ENCODE results near the gene GDA. TPM values are rescaled to one million over a fixed set of nuclear protein-coding genes. Genes with fewer than 3 reads are reported as not detected.

Gene GDA
- total and polyA plus RNA-seq, 3 experiments from 2014 or later: not detected

GRCh38 chr9:72203205-72203803 lies 54.1 kb downstream of the GDA start:
- Histone ChIP-seq H3K4me1 (ENCODE audit: insufficient read depth, low read length) (no peaks in the 10 kb centered on the region), H3K27me3 (ENCODE audit: insufficient read depth, low read length, poor library complexity, severe bottlenecking) (no peaks in the 10 kb centered on the region), H3K36me3 (ENCODE audit: insufficient read depth, low read length) (no peaks in the 10 kb centered on the region), H3K9me3 (ENCODE audit: low read length) (no peaks in the 10 kb centered on the region), H3K27ac (ENCODE audit: low read depth, low read length) (no peak overlapping the region), H3K4me3 (ENCODE audit: low read length) (no peak overlapping the region)
- no peaks in the 10 kb centered on the region for H3K4me1 Mint-ChIP-seq
- POLR2A ChIA-PET: no interaction called here
- no peak for DNase-seq
- H3K9me3 Mint-ChIP-seq: no peaks in the 10 kb centered on the region
- CTCF ChIA-PET: no interaction called here
- peaks cover 4 to 19% of the 10 kb centered on the region in 2 donors for H3K27me3 Mint-ChIP-seq
- no peaks in the 10 kb centered on the region for H3K36me3 Mint-ChIP-seq
- H3K4me3 Mint-ChIP-seq: no peak overlapping the region
- H3K27ac Mint-ChIP-seq: no peak overlapping the region

GRCh38 chr9:72204062-72204461 lies 54.8 kb downstream of the GDA start:
- POLR2A ChIA-PET: no interaction called here
- Histone ChIP-seq H3K27me3 (ENCODE audit: insufficient read depth, low read length, poor library complexity, severe bottlenecking) (no peaks in the 10 kb centered on the region), H3K4me1 (ENCODE audit: insufficient read depth, low read length) (no peaks in the 10 kb centered on the region), H3K36me3 (ENCODE audit: insufficient read depth, low read length) (no peaks in the 10 kb centered on the region), H3K27ac (ENCODE audit: low read depth, low read length) (no peak overlapping the region), H3K4me3 (ENCODE audit: low read length) (no peak overlapping the region), H3K9me3 (ENCODE audit: low read length) (no peaks in the 10 kb centered on the region)
- no peaks in the 10 kb centered on the region for H3K9me3 Mint-ChIP-seq
- H3K36me3 Mint-ChIP-seq: no peaks in the 10 kb centered on the region
- H3K27ac Mint-ChIP-seq: no peak overlapping the region
- H3K4me1 Mint-ChIP-seq: no peaks in the 10 kb centered on the region
- no peak for DNase-seq
- peaks cover 4 to 19% of the 10 kb centered on the region in 2 donors for H3K27me3 Mint-ChIP-seq
- no peak overlapping the region for H3K4me3 Mint-ChIP-seq
- CTCF ChIA-PET: no interaction called here

GRCh38 chr9:72205513-72205912 lies 56.3 kb downstream of the GDA start:
- H3K36me3 ChIP-seq (ENCODE audit: insufficient read depth, low read length): no peaks in the 10 kb centered on the region
- POLR2A ChIA-PET: no interaction called here
- Mint-ChIP-seq H3K27me3 (peaks cover 2 to 26% of the 10 kb centered on the region in 2 donors), H3K27ac (peak overlapping the region in 1 of 8 donors; percentile 11), H3K36me3 (no peaks in the 10 kb centered on the region), H3K9me3 (no peaks in the 10 kb centered on the region), H3K4me3 (no peak overlapping the region), H3K4me1 (no peaks in the 10 kb centered on the region)
- no peaks in the 10 kb centered on the region for H3K27me3 ChIP-seq (ENCODE audit: insufficient read depth, low read length, poor library complexity, severe bottlenecking)
- DNase-seq: no peak
- H3K9me3 ChIP-seq (ENCODE audit: low read length): no peaks in the 10 kb centered on the region
- CTCF ChIA-PET: interaction anchor here (1.5 kb wide), 1 partner anchor 29 kb away, joined by 3 read pairs; no protein-coding TSS in a partner anchor
- no peak overlapping the region for H3K27ac ChIP-seq (ENCODE audit: low read depth, low read length)
- H3K4me1 ChIP-seq (ENCODE audit: insufficient read depth, low read length): no peaks in the 10 kb centered on the region
- no peak overlapping the region for H3K4me3 ChIP-seq (ENCODE audit: low read length)

GRCh38 chr9:72207278-72207677 lies 58.0 kb downstream of the GDA start:
- no peak overlapping the region for H3K27ac ChIP-seq (ENCODE audit: low read depth, low read length)
- POLR2A ChIA-PET: no interaction called here
- H3K27me3 ChIP-seq (ENCODE audit: insufficient read depth, low read length, poor library complexity, severe bottlenecking): no peaks in the 10 kb centered on the region
- Mint-ChIP-seq H3K9me3 (no peaks in the 10 kb centered on the region), H3K27ac (no peak overlapping the region), H3K4me1 (no peaks in the 10 kb centered on the region), H3K27me3 (peaks cover 0 to 22% of the 10 kb centered on the region in 2 donors), H3K36me3 (no peaks in the 10 kb centered on the region), H3K4me3 (no peak overlapping the region)
- no peak overlapping the region for H3K4me3 ChIP-seq (ENCODE audit: low read length)
- no peaks in the 10 kb centered on the region for H3K4me1 ChIP-seq (ENCODE audit: insufficient read depth, low read length)
- no peaks in the 10 kb centered on the region for H3K9me3 ChIP-seq (ENCODE audit: low read length)
- DNase-seq: no peak
- H3K36me3 ChIP-seq (ENCODE audit: insufficient read depth, low read length): no peaks in the 10 kb centered on the region
- CTCF ChIA-PET: no interaction called here

GRCh38 chr9:72210522-72210921 lies 61.3 kb downstream of the GDA start:
- H3K27me3 Mint-ChIP-seq: peaks cover under 1 to 23% of the 10 kb centered on the region in 2 donors
- Histone ChIP-seq H3K9me3 (ENCODE audit: low read length) (no peaks in the 10 kb centered on the region), H3K36me3 (ENCODE audit: insufficient read depth, low read length) (no peaks in the 10 kb centered on the region), H3K27me3 (ENCODE audit: insufficient read depth, low read length, poor library complexity, severe bottlenecking) (no peaks in the 10 kb centered on the region), H3K4me3 (ENCODE audit: low read length) (no peak overlapping the region), H3K27ac (ENCODE audit: low read depth, low read length) (no peak overlapping the region), H3K4me1 (ENCODE audit: insufficient read depth, low read length) (no peaks in the 10 kb centered on the region)
- H3K27ac Mint-ChIP-seq: no peak overlapping the region
- DNase-seq: no peak
- H3K36me3 Mint-ChIP-seq: no peaks in the 10 kb centered on the region
- H3K4me3 Mint-ChIP-seq: no peak overlapping the region
- H3K9me3 Mint-ChIP-seq: peaks cover 0 to under 1% (median 0%) of the 10 kb centered on the region in 5 donors
- ChIA-PET CTCF (no interaction called here), POLR2A (no interaction called here)
- no peaks in the 10 kb centered on the region for H3K4me1 Mint-ChIP-seq

- H3K36me3 ChIP-seq (ENCODE audit: insufficient read depth, low read length): no peaks in the 10 kb centered on the region
- H3K4me3 Mint-ChIP-seq: no peak overlapping the region
- CTCF ChIA-PET: interaction anchor here (1.2 kb wide), 1 partner anchor 14 kb away, joined by 3 read pairs; no protein-coding TSS in a partner anchor
Observed at GRCh38 chr9:72211047-72211446, 61.8 kb downstream of the GDA start.

GRCh38 chr9:72213906-72214305 lies 64.7 kb downstream of the GDA start:
- DNase-seq: no peak
- Mint-ChIP-seq H3K4me1 (no peaks in the 10 kb centered on the region), H3K27ac (no peak overlapping the region), H3K4me3 (no peak overlapping the region), H3K9me3 (peaks cover 0 to 3% (median 0%) of the 10 kb centered on the region in 5 donors), H3K27me3 (peaks cover 1 to 26% of the 10 kb centered on the region in 2 donors), H3K36me3 (no peaks in the 10 kb centered on the region)
- ChIA-PET POLR2A (no interaction called here), CTCF (no interaction called here)
- Histone ChIP-seq H3K9me3 (ENCODE audit: low read length) (no peaks in the 10 kb centered on the region), H3K36me3 (ENCODE audit: insufficient read depth, low read length) (no peaks in the 10 kb centered on the region), H3K27ac (ENCODE audit: low read depth, low read length) (no peak overlapping the region), H3K4me1 (ENCODE audit: insufficient read depth, low read length) (no peaks in the 10 kb centered on the region), H3K4me3 (ENCODE audit: low read length) (no peak overlapping the region), H3K27me3 (ENCODE audit: insufficient read depth, low read length, poor library complexity, severe bottlenecking) (no peaks in the 10 kb centered on the region)

More at GRCh38 chr9:72211047-72211446, 61.8 kb downstream of the GDA start:
- Histone ChIP-seq H3K9me3 (ENCODE audit: low read length) (no peaks in the 10 kb centered on the region), H3K4me1 (ENCODE audit: insufficient read depth, low read length) (no peaks in the 10 kb centered on the region), H3K27me3 (ENCODE audit: insufficient read depth, low read length, poor library complexity, severe bottlenecking) (no peaks in the 10 kb centered on the region), H3K27ac (ENCODE audit: low read depth, low read length) (no peak overlapping the region), H3K4me3 (ENCODE audit: low read length) (no peak overlapping the region)
- Mint-ChIP-seq H3K36me3 (no peaks in the 10 kb centered on the region), H3K9me3 (peaks cover 0 to 3% (median 0%) of the 10 kb centered on the region in 5 donors), H3K27ac (no peak overlapping the region), H3K27me3 (peaks cover 1 to 23% of the 10 kb centered on the region in 2 donors), H3K4me1 (no peaks in the 10 kb centered on the region)
- no peak for DNase-seq
- POLR2A ChIA-PET: no interaction called here

GRCh38 chr9:72217306-72217842 lies 68.1 kb downstream of the GDA start:
- Mint-ChIP-seq H3K4me3 (no peak overlapping the region), H3K27me3 (peaks cover 1 to 19% of the 10 kb centered on the region in 2 donors), H3K4me1 (no peaks in the 10 kb centered on the region), H3K9me3 (peaks cover 0 to 3% (median 0%) of the 10 kb centered on the region in 5 donors), H3K36me3 (no peaks in the 10 kb centered on the region), H3K27ac (no peak overlapping the region)
- POLR2A ChIA-PET: no interaction called here
- no peak for DNase-seq
- Histone ChIP-seq H3K27me3 (ENCODE audit: insufficient read depth, low read length, poor library complexity, severe bottlenecking) (no peaks in the 10 kb centered on the region), H3K9me3 (ENCODE audit: low read length) (no peaks in the 10 kb centered on the region), H3K27ac (ENCODE audit: low read depth, low read length) (no peak overlapping the region), H3K4me1 (ENCODE audit: insufficient read depth, low read length) (no peaks in the 10 kb centered on the region), H3K36me3 (ENCODE audit: insufficient read depth, low read length) (no peaks in the 10 kb centered on the region), H3K4me3 (ENCODE audit: low read length) (no peak overlapping the region)
- CTCF ChIA-PET: no interaction called here

Data from CD8-positive, alpha-beta memory T cell (primary cell).